ENCODE results near the gene CENPS. TPM values are rescaled to one million over a fixed set of nuclear protein-coding genes. Genes with fewer than 3 reads are reported as not detected.

CENPS gene
- total and polyA plus RNA-seq, 9 of the 15 experiments (the other 6 are each of a cell fraction or from before 2014, with no cell fraction given) = 10.2 to 36.0 (median 26.0) TPM

DNA sequence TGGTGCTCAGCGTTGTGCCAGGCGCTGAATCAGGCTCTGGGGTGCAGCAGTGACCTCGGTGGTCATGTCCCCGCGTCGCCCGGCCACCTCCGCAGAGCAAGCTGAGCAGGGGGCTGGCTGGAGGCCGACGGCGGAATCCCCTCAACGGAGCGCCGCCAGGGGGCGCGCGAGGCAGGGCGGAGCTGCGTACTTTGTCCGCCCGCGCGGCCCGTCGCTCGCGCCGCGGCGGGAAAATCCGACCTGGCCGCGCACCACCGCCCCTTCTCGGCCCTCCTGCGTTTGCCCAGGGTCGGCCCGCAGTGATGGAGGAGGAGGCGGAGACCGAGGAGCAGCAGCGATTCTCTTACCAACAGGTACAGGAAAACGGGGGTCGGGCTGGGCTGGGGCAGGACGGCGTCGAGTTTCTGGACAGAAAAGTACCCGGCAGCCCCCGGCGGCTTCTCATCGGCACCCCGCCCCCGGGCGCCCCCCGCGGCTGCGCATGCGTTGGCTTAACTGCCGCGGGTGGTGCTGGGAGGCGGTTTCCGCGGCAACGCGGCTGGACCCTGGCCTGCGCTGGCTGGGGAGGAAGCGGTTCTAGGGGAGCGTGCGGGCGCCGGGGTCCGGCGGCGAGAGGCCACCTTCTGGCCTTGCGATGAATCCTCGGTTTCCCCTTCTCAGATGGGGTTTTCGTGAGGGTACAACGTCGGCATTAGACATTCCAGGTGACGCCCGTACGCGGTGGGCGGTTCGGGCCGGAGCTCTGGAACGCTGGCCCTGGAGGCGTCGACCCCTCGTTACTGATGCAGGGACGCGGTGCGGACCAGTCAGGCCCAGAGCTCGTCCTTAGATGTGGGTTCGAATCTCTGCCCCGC is at the start of gene CENPS (continued):
- no peak for TF ChIP-seq HNRNPH1 (optimal IDR thresholded peaks at IDR 0.05; ENCODE audit: low read depth, low read length)
- no peak for TF ChIP-seq HSF4 (CRISPR knock-in tag; IDR thresholded peaks at IDR 0.05; ENCODE audit: borderline replicate concordance)
- no peak for TF ChIP-seq HDAC6 (IDR thresholded peaks at IDR 0.05; ENCODE audit: low read depth, low read length)
- peak; percentile 29 for TF ChIP-seq TAF1 (IDR thresholded peaks at IDR 0.05; ENCODE audit: control insufficient read depth, extremely low read depth, insufficient read depth, low read length, severe bottlenecking)
- no peak; the same call in 1 of the 2 replicates for TF ChIP-seq STAT5A (IDR thresholded peaks at IDR 0.05; ENCODE audit: borderline replicate concordance, low read length)
- no peak for TF ChIP-seq RBM34 (IDR thresholded peaks at IDR 0.05; ENCODE audit: borderline replicate concordance, insufficient read depth, low read length)
- TF ChIP-seq CREB3 (tag; conservative IDR thresholded peaks at IDR 0.05; ENCODE audit: low read depth) = no peak
- TF ChIP-seq CBX2 (IDR thresholded peaks at IDR 0.05; ENCODE audit: insufficient read depth, low read length, poor library complexity, severe bottlenecking) = no peak
- no peak for TF ChIP-seq SNIP1 (IDR thresholded peaks at IDR 0.05; ENCODE audit: low read depth)
- TF ChIP-seq ZNF146 (CRISPR knock-in tag; IDR thresholded peaks at IDR 0.05; ENCODE audit: unreplicated experiment) = no peak
- TF ChIP-seq OTX1 (CRISPR knock-in tag; IDR thresholded peaks at IDR 0.05) = peak; percentile 63
- TF ChIP-seq TRIM24 (IDR thresholded peaks at IDR 0.05) = peak in 1 of 2 experiments; percentile 86; a peak in 2 of 4 replicates
- TF ChIP-seq ATF7 (IDR thresholded peaks at IDR 0.05) = peak; percentile 89
- TF ChIP-seq, protein P1, sequence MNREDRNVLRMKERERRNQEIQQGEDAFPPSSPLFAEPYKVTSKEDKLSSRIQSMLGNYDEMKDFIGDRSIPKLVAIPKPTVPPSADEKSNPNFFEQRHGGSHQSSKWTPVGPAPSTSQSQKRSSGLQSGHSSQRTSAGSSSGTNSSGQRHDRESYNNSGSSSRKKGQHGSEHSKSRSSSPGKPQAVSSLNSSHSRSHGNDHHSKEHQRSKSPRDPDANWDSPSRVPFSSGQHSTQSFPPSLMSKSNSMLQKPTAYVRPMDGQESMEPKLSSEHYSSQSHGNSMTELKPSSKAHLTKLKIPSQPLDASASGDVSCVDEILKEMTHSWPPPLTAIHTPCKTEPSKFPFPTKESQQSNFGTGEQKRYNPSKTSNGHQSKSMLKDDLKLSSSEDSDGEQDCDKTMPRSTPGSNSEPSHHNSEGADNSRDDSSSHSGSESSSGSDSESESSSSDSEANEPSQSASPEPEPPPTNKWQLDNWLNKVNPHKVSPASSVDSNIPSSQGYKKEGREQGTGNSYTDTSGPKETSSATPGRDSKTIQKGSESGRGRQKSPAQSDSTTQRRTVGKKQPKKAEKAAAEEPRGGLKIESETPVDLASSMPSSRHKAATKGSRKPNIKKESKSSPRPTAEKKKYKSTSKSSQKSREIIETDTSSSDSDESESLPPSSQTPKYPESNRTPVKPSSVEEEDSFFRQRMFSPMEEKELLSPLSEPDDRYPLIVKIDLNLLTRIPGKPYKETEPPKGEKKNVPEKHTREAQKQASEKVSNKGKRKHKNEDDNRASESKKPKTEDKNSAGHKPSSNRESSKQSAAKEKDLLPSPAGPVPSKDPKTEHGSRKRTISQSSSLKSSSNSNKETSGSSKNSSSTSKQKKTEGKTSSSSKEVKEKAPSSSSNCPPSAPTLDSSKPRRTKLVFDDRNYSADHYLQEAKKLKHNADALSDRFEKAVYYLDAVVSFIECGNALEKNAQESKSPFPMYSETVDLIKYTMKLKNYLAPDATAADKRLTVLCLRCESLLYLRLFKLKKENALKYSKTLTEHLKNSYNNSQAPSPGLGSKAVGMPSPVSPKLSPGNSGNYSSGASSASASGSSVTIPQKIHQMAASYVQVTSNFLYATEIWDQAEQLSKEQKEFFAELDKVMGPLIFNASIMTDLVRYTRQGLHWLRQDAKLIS (CRISPR knock-in tag; IDR thresholded peaks at IDR 0.05) = peak; percentile 67; the same call in 1 of the 2 replicates
- peak; percentile 32; the same call in 1 of the 2 replicates for TF ChIP-seq THAP7 (CRISPR knock-in tag; IDR thresholded peaks at IDR 0.05)
- TF ChIP-seq ZNF436 (CRISPR knock-in tag; IDR thresholded peaks at IDR 0.05) = no peak
- no peak for TF ChIP-seq THRAP3 (IDR thresholded peaks at IDR 0.05; ENCODE audit: borderline replicate concordance)
- TF ChIP-seq DDX20 (tag; IDR thresholded peaks at IDR 0.05; ENCODE audit: low read depth) = no peak
- 0 out of 2 replicates have a peak, but pooled peaks have one; percentile 32 for TF ChIP-seq FOSL1 (tag; conservative IDR thresholded peaks at IDR 0.05)
- TF ChIP-seq NEUROD1 (IDR thresholded peaks at IDR 0.05; ENCODE audit: borderline replicate concordance, low read depth, low read length, partially characterized antibody) = peak; percentile 89
- TF ChIP-seq ZNF699 (CRISPR knock-in tag; IDR thresholded peaks at IDR 0.05; ENCODE audit: insufficient replicate concordance) = no peak
- TF ChIP-seq RNF2 (IDR thresholded peaks at IDR 0.05) = peak; percentile 91
- TF ChIP-seq KLF10 (CRISPR knock-in tag; IDR thresholded peaks at IDR 0.05) = no peak

All from K562 (cell line).